GM20000 (cell line): Measurements from ENCODE around the gene RALB.

Experiments
- DNase-seq: peaks from one replicate; pipeline ENCODE4 v3.0.0; 2012; ENCODE audit warnings: low spot score
- CTCF ChIP-seq: IDR thresholded peaks from 2 replicates; pipeline ENCODE4 v1.5.1; 2012; ENCODE audit warnings: mild to moderate bottlenecking, control low read depth; ENCODE audit errors: extremely low read depth, missing control alignments

RALB gene

GRCh38 chr2:120238728-120239487 lies 13.7 kb upstream of the RALB start:
- no peak for TF ChIP-seq CTCF
- DNase-seq, result no peak

- no peak for DNase-seq
- TF ChIP-seq CTCF, result no peak
These were observed 13.0 kb upstream of the RALB start for GRCh38 chr2:120239488-120240287.

GRCh38 chr2:120240901-120241429 lies 11.7 kb upstream of the RALB start:
- TF ChIP-seq CTCF, result no peak
- no peak for DNase-seq

GRCh38 chr2:120241684-120242083 lies 11.0 kb upstream of the RALB start:
- DNase-seq, result no peak
- TF ChIP-seq CTCF, result no peak

- TF ChIP-seq CTCF, result no peak
These were observed 9.4 kb upstream of the RALB start for GRCh38 chr2:120243211-120243610.

GRCh38 chr2:120243875-120244553 lies 8.6 kb upstream of the RALB start:
- no peak for DNase-seq
- TF ChIP-seq CTCF, result no peak

More at GRCh38 chr2:120243211-120243610, 9.4 kb upstream of the RALB start:
- DNase-seq, result no peak
